NCI-H2227 (cell line): Measurements from ENCODE around the gene CFAP97D2.
"Not testable (repeated sequence)": the region's sequence is repeated elsewhere in the genome, so short reads cannot be mapped to it uniquely, and the experiment has no call there.

Experiments
- DNase-seq: peaks from one replicate; lab custom pipeline; 2025; ENCODE audit not compliant: unreplicated experiment; lab: John Stamatoyannopoulos, UW

Gene CFAP97D2

DNA sequence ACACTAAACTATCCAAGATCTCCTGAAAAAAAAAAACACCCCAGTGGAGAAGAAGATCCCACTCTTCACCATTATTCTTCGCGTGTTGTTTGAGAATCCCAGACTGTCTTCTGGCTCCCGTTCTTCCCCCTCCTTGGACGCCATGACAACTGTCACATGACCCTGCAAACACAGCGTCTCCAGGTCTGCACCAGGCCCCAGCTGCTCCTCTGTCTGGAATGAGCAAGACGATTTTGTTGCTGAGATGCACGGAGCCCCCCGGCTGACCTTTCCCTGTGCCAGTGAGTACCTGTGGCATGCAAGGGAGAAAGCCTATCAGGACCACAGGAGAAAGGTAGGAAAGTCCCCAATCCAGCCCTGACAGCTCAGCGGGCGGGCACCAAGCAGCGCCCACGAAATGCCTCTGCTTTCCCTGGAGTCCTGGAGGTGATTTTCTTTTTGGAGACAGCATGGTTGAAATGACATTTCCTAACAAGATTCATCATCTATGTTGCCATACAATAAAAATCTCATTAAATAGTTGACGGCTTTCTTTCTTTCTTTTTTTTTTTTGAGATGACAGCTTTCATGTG, at the start of gene CFAP97D2:
Gene CFAP97D2 (plus strand): TSS at position 171 of the 572 bp plus-strand sequence. CDS start 74 bp downstream, at position 245.
- peak; percentile 17 for DNase-seq

DNA sequence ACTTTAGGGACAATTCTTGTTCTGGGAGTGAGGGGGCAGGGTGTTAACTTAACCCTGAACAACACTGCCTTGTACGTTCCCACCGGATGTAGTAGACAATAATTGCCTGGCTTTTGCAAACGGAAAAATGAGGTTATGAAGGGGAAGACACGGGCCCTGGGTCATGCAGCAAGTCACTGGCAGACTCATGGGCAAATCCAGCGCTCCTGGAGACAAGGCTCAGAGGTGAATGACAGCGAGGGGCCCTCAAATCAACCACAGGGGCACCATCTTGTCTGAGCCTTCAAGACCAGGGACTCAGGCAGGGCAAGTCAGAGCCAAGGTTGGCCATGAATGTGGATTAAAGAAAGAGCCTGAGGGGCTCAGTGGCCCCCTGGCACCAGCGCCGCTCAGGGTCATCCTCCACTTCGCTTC, 49.4 kb upstream of the CFAP97D2 start:
- DNase-seq = no peak

DNA sequence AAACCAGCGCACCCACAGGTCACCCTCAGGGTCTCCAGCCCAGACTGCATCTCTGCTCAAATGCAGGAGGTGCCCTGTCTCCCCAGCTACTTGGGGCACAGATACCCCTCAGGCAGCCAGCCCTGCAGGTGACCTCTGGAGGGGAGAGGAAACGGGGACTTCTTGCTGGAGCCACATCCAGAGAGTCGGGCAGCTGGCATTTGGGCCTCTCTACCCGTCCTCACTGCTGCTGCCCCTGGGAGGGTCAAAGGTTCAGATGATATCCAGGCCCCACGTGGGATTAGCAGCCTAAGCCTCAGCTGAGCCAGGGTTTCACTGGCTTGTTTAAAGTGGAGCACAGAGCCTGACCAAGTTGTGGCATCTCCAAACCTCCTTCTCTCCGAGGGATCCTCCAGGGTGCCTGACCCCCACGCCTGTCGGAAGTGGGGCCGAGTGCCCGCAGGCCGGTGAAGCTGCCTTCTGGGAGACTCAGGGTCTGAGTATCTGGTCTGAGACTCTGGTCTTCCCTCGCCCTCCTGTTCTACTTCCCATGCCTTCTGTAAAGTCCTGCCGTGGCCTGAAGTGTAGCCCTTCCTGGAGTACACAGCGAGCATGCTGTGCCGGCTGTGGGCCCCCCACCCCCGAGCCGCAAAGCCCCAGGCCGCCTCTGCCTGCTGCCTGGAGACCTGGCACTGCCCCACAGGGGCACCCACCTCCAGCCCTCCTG, 48.8 kb upstream of the CFAP97D2 start:
- DNase-seq = no peak

DNA sequence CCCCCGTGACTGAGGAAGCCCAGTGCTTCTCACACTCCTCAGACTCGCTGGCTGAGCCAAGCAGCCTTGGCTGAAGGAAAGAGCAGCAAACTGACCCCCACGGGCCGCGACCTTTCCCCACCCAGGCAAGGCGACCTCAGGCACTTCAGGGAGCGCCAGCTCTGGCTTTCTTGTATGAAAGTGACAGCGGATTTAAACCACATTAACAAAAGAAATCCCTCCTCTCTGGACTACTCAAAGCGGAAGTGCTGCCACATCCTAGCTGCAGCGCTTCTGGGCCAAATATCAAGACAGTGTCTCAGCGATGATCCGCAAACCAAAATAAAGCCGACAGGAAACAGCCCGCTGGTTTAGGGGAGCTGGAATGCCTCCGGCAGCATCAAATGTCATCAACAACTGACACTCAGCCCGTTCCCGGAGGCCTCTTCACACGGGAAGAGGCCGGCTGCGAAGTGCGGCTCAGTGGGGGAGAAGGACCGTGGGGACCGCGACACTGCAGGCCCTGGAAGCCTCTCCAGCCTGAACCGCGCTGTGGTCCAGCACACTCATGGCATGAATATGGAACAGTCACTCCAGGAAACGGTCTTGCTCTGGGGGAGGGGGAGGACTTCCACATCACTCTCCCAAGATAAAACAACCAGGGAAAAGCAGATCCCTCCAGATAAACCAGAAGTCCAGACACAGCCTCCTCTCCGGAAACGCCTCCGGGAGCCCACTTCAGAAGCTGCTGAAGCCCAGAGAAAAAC, 48.0 kb upstream of the CFAP97D2 start:
- DNase-seq = peak; percentile 14

DNA sequence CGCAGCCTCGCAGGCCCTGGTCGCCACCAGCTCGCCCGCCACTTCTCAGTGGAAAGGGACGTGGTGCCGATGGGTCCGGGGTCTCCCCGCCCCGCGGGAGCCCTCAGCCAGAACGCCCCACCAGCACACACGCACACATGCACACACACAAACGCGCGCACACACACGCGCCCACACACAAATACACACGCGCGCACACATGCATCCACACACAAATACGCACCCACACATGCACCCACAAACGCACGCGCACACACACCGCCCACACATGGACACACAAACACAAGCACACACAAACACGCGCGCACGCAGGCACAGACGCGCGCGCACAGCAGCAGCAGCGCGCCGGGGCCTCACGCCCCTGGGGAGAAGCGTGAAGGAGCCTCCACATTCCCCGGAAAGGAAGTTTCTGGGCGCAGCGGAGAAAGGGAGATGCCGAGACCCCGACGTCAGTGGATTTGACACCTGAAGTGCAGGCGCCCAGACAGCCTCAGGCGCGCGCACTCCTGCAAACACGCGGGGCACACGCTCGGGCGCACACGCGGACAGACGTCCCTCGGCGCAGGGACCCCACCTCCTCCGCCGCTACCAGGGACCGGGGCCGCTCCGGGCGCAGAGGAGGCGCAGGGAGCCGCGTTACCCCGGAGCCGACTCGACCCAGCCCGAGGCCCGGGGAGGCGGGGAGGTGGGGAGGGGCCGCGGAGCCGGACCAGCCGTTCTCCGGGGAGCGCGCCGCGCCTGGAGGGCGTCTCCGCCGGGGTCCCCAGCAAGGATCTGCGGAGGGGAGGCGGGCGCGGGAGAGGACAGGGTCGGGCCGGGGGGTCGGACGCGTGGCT, 47.3 kb upstream of the CFAP97D2 start:
- DNase-seq = peak; percentile 34

DNA sequence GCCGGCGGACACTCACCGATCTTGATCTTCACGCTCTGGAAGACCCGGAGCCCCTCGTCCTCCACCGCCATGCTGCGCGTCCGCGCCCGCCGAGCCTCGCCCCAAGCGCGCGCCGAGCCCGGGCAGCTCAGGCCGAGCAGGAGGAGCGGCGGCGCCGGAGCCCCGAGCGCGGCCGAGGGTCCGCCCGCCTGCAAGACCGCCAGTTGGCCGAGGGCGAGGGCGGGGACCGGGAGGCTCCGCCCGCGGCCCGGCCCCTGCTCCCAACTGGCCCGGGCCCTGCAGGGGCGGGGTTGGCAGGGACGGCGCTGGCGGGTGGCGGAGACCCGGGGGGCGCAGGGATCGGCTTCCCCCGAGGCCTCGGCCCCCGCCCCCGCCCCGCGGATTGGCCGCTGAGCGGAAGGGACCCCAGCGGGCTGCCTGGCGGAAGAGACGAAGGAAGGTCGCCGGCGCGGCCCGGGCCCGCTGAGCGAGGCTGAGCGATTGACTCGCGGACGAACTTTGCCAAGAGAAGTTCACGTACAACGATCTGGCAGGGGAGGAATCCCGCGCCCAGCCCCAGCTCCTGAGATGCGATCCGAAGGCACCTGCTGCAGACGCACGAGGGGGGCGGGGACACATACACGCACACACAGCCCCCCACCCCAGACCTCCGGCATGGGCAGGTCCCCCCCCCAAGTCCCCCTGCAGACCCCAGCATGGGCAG, 46.5 kb upstream of the CFAP97D2 start, which contains the start of gene RASA3:
Gene RASA3 (minus strand): TSS at position 205 of the 703 bp plus-strand sequence. CDS start 134 bp downstream, at position 71.
- peak; percentile 85 for DNase-seq

DNA sequence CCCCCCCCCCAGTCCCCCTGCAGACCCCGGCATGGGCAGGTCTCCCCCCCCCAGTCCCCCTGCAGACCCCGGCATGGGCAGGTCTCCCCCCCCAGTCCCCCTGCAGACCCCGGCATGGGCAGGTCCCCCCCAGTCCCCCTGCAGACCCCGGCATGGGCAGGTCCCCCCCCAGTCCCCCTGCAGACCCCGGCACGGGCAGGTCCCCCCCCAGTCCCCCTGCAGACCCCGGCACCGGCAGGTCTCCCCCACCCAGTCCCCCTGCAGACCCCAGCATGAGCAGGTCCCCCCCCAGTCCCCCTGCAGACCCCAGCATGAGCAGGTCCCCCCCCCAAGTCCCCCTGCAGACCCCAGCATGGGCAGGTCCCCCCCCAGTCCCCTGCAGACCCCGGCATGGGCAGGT, 45.9 kb upstream of the CFAP97D2 start:
- DNase-seq = not testable (repeated sequence)

DNA sequence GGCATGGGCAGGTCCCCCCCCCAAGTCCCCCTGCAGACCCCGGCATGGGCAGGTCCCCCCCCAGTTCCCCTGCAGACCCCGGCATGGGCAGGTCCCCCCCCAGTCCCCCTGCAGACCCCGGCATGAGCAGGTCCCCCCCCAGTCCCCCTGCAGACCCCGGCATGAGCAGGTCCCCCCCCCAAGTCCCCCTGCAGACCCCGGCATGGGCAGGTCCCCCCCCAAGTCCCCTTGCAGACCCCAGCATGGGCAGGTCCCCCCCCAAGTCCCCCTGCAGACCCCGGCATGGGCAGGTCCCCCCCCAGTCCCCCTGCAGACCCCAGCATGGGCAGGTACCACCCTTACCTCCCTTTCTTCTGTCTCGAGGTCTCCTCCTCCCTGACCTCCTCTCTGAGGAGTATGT, 45.5 kb upstream of the CFAP97D2 start:
- not testable (repeated sequence) for DNase-seq

DNA sequence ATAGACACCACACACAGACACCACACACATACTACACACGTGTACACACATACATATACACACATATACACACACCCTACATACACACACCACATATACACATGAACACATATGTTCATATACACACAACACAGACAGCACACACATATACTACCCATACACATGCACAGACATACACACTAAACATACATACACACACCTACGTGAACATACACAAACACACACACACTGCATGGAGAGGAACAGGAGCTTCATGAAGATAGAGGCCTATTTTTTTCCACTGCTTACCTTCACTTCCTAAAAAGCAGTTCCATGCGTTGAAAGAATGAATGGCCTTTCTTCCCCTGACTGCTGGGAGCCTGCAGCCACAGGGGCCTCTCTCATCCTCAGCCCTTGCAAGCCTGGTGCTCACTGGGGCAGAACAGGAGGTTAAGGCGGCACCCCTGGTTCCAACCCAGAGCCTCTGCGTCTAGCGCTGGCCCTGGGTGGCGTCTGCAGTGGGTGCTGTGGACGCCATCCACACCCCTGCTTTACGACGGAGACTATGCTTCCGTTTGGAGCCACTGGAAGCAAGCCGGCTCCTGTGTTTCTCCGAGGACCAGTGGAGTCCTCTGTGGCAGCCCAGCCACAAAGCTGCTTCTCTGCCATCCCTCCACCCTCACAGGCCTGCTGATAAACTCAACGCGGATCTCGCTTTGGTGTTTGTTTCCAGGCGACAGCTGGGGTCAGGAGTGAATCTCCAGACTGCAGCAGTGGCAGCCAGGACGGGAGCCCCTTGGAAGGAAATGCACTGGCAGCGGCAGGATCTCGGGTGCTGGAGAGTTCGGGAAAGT, 44.7 kb upstream of the CFAP97D2 start:
- no peak for DNase-seq

DNA sequence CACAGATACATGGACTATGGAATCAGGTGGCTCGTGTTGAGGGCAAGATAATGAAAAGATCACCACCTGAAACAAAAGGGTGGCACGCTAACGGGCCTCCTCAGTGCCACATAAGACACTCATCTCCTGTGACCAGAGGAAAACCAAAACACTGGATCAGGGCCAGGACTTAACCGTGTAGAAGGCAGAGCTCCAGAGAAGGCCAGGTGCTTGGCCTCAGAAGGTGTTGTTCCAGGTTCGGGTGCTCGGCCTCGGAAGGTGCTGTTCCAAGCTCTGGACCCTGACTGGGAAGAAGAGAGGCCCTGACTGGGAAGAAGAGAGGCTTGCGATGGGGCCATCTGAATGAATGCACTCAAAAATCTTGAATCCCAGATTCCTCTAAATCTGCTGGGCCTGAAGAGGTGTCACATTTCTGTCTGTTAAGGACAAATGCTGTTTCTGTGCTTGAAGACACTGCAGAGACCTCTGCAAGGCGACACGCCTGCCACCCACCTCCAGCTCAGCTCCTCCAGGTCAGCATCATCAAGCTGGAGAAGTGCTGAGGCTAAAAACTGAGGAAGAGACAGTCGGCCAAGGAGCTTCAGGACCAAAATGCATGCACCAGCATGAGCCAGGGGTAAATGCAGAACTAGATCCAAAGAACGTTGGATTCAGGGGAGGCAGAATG, 44.0 kb upstream of the CFAP97D2 start:
- DNase-seq = no peak

DNA sequence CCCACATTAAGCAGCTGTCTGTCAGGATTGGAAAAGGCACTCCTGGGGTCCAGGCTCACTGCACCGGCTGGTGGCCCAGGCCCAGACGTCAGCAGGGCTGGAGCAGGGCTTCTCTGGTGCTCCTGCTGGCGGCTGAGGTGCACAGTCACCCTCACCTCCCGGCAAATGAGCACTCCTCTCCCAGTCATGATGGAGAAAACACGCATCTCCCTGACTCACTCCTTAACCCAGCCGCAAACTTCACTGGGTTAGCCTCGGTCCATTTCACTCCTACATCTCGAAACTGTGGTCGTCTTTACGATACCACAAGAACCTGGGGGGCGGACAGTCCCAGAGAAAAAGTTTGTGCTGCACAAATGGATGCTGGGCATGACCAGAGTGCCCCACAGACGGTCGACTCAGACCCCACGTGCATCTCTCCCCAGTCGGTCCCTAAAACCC, 43.3 kb upstream of the CFAP97D2 start:
- no peak for DNase-seq

DNA sequence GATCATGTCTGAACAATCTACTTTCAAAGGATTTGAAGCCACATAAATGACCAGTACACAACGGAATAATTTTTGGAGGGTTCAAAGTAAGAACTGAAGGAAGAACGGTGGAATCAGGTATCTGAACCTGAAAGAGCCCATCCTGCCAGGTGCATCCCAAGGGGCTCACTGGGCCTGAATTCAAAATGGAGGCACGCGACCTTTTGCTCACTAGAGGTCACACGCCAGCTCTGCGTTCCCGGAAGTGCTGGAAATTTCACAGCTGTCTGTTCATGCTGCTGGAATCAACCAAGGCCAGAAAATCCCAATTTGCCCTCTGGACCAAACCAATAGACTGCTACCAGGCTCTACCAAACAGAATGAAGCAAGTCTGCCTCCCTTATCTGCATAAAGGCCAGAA, 42.5 kb upstream of the CFAP97D2 start:
- no peak for DNase-seq

DNA sequence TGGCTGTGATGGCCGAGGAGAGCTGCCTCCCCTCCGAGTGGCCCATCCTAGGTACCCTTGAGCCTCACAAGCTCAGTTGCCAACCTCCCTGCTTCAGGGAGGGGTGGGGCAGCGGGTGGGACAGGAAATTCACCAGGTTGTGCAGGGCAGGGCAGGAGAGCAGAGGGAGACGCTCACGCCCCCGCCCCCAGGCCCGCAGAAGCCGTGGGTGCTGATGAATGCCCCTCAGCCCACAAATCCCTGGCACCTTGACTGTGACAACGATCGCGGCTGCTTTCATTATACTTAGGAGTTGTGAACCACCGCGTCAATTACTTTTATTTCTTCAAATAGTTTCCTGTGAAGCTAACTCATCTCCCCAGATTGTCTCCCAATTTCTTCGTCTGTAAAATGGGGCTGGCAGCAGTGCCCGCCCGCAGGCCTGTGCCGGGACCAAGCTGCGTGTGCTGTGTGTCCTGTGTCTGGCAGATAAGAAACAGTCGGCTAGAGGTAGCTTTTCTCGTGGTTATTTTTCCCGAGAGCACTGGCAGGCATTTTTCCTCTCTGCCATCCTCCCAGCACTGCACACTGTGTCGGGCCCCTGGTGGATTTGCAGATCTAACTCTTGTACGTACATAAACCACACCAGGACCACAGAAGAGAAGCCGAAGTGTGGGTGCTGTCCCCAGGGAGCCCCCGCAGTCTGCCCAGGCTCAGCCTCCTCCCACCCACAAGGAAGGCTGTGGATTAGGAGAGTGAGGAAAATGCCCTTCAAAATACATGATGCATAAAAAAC, 38.7 kb upstream of the CFAP97D2 start:
- no peak for DNase-seq

DNA sequence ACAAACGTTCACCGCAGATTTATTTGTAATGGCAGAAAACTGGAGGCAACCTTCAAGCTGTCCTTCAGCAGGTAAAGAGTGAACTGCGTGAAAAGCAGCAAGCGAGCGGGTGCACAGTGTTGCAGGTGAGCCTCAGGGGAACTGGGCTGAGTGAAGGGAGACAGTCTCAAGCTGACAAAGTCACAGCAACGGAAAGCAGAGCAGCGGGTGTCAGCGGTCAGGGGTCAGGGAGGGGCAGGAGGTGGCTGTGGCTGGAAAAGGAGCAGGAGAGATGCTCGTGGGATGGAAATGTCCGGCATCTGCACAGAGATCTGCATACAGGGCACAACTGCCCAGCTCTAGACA, 38.2 kb upstream of the CFAP97D2 start:
- DNase-seq = no peak

DNA sequence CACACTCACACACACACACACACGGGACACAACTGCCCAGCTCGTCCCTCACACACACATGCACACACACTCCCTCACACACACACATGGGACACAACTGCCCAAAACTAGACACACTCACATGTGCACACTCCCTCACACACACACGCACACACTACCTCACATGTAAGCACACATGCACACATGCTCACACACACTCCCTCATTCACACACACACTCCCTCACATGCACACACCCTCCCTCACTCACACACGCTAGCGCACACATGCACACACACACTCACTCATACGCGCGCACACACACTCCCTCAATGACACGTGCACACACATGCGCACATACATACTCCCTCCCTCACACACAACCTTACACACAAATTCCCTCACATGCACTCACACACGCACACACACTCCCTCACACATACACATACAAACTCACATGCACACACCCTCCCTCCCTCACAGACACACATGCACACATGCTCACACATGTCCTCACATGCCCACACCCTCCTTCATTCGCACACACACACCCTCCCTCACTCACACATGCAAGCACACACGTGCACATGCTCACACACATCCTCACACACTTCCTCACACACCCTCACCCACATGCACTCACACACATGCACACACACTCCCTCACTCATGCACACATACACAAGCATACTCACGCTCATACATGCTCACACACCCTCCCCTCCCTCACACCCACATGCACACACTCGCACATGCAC, 37.6 kb upstream of the CFAP97D2 start:
- DNase-seq = no peak

DNA sequence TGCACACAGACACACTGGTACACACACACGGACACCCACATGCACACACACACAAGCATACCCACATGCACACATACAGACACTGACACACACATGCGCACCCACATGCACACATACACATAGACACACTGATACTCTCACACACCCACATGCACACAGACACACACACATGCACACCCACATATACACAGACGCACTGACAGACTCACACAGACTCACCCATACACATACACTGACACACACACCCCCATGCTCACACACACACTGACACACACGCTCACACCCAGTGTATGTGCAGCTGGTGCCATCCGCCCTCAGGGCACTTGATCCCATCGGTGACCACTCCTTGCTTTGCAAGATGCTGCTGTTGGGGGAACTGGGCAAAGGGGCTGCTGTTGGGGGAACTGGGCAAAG, 36.9 kb upstream of the CFAP97D2 start:
- no peak for DNase-seq

DNA sequence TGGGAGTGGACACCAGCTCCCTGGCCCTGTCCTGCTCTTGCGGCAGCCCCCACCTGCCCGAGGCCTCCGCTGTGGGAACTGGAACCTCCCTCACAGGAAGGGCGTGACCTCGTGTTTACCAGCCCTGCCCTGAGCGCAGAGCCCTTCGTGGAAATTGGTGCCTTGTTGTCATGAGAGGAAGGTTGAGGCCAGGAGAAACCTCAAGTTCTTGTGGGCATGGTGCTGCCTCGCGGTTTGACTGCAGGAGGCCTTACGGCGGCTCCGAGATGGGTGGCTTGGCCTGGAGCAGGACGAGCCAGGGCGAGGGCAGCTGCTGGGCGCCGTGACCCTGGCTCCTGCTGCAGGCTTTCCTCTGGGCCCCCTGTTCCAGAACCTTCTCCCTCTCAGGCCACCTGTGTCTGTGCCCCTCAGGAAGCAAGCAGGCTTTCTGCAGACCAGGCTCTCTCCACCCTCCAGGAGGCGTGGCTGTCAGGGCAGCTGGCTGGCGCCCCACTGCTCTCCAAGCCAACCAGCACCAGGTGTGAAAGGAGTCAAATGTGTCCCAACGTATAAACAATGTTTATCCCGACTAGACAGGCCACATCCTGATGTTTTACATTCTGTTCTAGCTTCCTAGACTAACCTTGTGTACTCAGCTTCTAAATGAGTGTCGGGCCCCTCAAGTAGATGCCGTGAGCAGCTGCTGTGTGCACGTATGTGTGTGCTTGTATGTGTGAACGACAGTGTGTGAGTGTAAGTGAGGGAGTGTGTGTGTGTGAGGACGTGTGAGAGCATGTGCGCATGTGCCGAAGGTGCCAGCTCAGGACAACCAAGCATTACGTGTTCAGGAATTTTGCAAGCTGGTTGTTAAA, 36.2 kb upstream of the CFAP97D2 start:
- peak; percentile 54 for DNase-seq
